KG1 (cell line): Measurements from ENCODE around the gene UBE2V1.
"Not testable (repeated sequence)": the region's sequence is repeated elsewhere in the genome, so short reads cannot be mapped to it uniquely, and the experiment has no call there.

Experiments
- DNase-seq: peaks from one replicate; lab custom pipeline; 2025; lab: John Stamatoyannopoulos, UW

UBE2V1 gene

DNA sequence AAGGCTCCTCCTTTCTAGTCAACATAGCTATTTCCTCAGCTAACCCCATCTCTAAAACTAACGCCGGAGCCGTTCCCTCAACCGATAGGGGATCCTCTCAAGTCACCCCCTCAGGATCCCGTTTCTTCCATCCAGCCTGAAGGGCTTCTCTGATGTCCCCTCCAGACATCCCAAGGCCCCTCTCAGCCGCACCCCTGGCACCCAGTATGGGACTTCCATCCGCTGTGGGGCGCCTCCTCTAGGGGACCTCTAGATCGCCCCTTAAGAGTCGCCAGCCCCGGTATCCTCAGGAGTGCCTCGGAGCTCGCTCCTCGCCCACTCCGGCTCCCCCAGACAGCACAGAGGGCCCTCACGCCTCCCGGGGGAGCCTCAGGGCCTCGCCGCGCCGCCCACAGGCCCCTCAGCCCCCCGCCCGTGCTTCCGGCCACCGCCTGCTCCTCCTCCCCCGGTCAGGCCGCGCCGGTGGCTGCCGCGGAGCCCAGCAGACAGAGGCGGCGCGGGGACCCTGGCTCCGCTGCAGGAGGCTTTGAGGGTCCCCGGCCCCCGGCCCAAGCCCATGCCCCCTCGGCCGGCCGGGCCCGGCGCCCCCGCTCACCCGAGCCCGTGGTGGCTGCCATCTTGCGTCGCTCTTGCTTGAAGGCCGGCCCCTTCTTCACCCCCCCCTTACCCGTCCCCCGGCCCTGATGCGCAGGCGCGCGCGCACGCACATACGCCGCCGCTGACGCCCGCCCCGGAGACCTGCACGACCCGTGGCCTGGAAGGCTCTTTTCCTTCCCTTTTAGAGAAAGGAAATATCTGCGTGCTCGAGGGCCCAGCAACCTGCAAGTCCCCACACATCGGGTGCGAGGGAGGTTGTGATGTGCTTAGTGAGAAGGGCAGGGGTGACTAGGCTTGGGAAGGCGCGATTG, at the start of gene UBE2V1:
Gene UBE2V1, minus strand, starts transcription at position 639 of the 908 bp plus-strand sequence. Its CDS starts 22 bp downstream, at position 617.
- DNase-seq = peak; percentile 78

- not testable (repeated sequence) for DNase-seq
Measured at GRCh38 chr20:50161494-50161893, 48.5 kb upstream of the UBE2V1 start.

- DNase-seq = peak; percentile 65
Measured at GRCh38 chr20:50153500-50154377, 40.8 kb upstream of the UBE2V1 start, which contains the start of gene PEDS1. TSS of gene PEDS1 (minus strand) at chr20:50153723. CDS start at chr20:50153637, 86 bp downstream.

DNA sequence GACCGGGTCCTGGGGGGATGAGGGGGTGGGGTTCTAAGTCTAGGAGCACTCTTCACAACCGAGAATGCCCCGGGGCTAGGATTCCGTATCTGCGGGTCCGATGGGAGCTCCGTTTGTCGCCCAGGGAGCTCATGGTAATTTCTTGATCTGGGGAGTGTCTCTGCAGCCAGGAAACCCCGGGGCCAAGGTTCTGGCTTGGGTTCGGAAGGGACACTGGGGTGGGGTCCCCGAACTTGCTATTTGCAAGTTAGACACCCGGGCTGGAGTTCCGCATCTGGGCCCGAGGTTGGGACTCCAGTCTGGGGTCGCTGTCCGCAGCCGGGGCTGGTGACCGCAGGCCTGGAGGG, 40.2 kb upstream of the UBE2V1 start:
- DNase-seq = no peak

GRCh38 chr20:50152394-50153152, 39.6 kb upstream of the UBE2V1 start:
- DNase-seq = no peak

DNA sequence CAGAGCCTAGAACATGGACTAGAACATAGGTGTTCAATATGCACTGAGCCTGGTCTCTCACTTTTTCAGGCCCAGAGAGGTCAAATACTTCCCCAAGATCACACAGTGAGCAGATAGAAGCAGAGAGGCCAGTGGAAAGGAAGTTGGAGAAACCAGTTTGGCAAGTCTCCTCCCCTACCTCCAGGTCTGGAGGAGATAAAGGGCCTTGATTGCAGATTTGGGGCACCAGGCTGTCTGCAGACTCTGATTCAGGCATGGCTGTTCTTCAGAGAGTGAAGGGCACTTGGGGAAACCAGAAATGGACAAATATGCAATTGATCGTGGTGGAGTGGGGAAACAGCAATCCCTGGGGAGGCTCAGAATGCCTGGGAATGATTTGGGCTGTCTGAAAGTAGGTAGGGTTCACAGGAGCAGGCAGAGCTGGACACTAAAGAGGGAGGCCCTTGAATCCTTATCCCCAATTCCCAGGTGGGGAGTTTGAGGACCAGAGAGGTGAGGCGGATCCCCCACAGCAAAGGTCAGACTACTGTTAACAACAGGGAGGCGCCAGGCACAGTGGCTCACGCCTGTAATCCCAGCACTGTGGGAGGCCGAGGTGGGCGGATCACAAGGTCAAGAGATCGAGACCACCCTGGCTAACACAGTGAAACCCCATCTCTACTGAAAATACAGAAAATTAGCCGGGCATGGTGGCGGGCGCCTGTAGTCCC, 38.2 kb upstream of the UBE2V1 start:
- no peak for DNase-seq

GRCh38 chr20:50149481-50150254, 36.7 kb upstream of the UBE2V1 start:
- DNase-seq = no peak

DNA sequence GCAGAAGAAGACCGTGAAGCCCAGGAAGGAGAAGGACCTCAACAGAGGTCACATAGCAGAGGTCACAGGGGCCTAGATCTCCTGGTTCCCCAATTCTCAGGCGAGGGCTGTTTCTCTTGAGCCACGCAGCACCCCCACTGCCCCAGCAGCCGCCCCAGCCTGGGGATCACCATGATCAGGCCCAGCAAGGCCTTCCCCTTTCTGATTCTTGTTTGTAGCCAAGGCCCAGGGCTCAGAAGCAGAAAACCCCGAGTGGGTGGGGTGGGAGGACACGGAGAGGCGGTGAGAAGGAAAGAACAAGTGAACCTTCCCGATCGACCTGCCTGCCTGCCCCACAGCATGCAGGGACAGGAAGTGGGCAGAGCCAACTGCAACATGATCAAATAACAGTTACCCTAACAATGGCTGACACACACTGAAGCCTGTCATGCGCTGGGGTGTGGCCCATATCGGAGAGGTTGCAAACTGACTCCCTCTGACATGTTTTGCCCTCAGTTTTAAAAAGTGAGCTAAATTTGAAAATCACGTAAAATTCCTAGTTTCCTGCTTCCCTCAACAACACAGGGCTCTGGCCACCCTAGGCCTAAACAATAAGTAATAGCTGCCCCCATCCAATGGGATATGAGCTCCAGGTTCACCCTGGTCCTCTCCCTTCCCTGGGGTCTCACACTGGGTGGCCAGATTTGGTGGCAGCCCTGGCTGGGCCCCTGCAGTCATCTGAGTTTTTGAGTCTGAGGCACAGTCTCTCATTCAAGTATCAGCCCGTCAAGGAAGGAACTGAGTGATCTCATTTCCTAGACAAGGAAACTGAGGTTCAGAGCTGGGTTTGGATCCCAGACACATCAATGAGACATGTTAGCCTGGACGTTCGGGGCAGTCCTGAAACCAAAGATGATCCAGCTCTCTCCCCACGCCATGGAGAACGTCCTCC, 34.0 kb upstream of the UBE2V1 start:
- peak; percentile 39 for DNase-seq

DNA sequence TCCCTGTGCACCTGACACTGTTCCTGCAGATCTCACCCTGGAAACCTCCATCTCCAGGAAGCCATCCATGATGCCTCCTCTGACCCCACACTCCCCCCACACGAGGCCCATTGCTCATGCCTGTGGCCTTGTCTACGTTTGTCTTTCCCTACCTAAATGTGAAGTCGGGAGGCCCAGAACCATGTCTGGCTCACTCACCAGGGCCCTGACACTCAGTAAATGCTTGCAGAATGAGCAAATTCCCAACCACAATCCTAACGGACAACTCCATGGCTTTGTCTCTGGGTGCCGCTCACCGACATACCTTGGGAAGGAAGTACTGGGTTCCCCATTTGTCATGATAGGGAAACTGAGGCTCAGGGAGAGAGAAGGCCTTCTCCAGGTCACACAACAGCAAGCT, 33.3 kb upstream of the UBE2V1 start:
- no peak for DNase-seq

DNA sequence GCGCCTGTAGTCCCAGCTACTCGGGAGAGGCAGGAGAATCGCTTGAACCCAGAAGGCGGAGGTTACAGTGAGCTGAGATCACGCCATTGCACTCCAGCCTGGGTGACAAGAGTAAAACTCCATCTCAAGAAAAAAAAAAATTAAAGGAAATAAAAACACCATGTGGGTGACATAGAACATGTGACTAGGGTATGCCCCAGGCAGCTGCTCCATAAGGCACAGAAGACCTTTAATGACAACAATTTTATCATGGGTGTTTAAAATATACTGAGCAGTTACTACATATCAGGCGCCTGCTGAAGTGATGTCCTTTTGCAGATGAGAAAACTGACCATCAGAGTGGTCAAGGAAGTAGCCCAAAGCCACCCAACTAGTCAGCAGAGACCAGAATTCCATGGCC, 32.6 kb upstream of the UBE2V1 start:
- DNase-seq = no peak

- no peak for DNase-seq
Measured at GRCh38 chr20:50144362-50144761, 31.4 kb upstream of the UBE2V1 start.

DNA sequence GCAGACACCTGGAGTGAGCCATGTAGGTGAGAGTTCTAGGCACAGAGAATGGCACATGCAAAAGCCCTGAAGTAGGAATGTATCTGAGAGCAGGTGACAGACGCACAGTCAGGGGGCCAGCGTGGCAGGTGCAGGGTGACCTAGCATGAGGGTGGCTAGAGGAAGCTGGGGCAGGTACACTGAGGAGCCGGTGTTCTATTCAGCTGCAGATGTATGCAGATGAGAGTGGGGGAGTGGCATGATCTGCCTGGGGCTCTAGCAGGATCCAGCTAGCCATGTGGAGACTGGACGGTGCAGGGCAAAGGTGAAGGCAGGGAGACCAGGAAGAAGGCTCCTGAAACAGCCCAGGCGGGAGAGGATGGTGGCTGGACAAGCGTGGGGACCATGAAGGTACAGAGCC, 29.9 kb upstream of the UBE2V1 start:
- no peak for DNase-seq

DNA sequence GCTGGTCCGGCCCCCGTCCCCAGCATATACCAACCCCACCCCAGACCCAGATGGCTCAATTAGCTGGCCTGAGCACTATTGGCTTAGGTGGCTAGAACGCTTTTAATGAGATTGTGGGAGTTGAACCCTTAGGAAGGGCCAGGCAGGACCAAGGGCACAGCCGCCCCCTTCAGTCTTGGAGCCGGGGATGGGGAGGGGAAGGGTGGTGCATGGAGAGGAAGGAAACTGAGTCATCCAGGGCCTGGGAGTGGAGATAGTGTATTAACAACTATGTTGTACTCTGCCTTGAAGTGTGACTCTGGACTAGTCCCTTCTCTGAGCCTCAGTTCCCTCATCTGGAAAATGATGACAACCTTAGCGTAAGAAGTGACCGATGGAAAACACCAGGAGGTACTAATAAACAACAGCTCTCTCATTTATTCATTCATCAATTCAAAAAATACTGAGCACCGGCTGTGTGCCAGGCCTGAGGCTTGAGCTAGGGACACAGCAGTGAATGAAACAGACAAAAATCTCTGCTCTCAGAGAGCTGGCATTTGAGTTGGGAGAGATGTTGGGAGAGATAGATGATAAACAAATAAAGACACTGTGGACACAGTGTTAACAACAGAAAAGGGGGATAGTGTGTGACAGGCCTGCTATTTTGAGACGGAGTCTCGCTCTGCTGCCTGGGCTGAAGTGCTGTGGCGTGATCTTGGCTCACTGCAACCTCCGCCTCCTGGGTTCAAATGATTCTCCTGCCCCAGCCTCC, 29.0 kb upstream of the UBE2V1 start:
- no peak for DNase-seq

GRCh38 chr20:50141018-50141675, 28.2 kb upstream of the UBE2V1 start:
- DNase-seq = no peak

DNA sequence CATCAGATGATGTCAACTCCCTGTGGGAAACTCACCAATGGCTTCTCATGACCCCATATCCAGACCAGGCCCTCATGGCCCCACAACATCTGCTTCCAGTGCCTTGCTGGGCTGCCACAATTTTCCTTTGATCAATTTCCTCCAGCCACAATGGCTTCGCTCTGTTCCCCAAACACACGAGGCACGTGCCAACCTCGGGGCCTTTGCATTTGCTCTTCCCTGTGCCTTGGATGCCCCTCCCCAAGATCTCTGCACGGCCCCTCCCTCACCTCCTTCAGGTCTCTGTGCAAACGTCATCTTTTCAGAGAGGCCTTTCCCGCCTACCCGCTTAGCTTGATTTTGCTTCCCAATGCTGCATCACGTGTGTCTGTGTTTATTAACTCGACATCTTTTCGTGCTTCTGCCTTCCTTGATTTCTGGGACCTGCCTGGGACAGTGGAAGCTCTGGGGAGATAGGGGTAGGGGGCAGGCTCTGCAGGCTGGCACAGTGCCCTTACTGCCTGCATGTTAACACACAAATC, 27.4 kb upstream of the UBE2V1 start:
- DNase-seq = no peak

DNA sequence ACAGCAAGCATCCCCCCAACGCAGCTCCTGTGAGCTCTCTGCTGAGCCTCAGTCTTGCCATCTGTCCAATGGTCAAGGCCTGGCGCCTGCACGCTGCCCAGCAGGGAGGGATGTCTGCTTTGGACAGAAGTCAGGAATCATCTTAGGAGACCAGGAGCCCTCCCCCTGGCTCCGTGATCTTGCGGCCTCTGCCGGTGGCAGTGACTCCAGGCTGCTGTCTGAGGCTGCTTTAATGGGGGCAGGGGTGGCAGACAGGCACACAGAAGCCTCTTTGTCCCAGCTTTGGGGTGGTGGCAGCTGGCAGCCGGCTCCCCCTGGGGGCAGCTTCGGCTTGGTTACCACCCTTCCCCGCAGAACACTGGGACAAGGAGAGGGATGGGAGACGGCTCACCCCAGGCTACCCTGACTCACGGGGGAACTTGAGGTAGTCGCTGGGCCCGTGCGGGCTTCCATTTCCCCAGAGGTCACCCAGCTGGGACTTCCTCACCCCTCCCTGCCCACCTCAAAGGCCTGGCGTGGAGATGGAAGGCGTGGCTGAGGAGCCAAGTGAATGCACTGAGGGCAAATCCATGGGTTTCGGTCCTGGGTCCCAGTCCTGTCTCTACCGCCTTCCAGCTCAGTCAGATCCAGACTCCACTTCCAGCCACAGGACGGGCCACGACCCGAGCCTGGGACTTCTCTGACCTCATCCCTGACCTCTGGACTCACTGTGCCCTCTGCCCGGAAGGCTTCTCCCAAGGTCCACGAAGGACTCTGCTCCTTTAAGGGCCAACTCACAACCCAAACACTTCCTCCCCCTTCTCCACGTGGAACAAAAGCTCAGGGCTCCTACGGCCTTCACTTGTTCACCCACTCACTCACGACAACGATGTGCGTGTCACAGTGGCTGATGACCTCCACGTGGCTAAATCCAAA, 25.8 kb upstream of the UBE2V1 start:
- DNase-seq = no peak

DNA sequence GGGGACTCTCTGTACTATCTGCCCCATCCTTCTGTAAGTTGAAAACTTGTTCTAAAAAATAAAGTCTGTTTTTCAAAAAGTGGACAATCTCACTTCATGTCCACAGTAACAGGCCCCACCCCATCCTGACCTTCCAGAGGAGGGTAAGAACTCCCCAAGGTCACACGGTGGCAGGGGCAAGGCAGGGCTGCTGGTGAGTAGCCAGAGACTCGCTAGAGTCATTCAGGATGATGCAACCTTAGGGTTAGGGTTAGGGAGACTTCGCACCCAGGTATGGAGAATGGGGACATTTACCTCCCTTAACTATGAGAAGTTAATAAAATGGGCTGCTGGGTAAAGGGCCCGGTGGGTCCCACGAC, 25.1 kb upstream of the UBE2V1 start:
- no peak for DNase-seq
